Measurements from ENCODE around the gene FNBP1. TPM values are rescaled to one million over a fixed set of nuclear protein-coding genes. Genes with fewer than 3 reads are reported as not detected.

The FNBP1 gene
- total and polyA plus RNA-seq, 2 of the 13 experiments (the other 11 are each of a cell fraction or from before 2014, with no cell fraction given), result 5.4 to 19.5 TPM

DNA sequence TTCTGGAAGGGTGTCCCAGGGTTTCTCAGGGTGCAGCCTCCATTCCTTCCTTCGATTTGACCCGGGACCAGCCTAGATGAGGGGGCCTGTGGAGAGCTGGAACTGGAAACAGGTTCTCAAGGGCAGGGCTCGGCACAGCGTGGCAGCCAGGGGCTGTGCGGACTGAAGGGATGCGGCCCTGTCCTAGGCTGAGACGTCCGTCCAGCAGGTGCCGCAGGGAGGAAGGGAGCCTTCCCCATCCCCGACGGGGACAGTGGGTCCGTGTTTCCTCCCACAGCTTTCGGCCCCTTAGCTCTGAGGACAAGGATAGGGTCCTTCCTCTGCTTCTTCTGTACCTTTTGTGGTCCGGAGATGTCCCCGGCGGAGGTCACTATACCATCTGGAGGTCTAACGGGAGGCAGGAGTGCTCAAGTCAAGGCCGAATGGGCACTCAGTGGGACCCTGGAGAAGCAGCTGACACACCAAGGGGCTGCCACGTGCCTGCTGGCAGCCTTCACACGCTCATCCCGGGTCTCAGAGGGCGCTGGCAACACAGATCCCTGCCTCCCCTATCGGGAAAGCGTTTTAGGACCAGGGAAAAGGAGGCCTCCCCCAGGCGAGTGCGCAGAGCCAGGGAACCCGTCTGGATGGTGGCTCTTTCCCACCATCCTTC, 157.8 kb downstream of the FNBP1 start (continued):
- TF ChIP-seq, protein P1, sequence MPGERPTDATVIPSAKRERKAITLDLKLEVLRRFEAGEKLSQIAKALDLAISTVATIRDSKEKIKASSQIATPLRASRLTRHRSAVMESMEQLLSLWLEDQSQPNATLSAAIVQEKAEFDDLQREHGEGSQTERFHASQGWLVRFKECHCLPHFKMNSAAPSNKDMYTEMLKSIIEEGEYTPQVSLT (CRISPR knock-in tag; IDR thresholded peaks at IDR 0.05; ENCODE audit: borderline replicate concordance, low read depth), result no peak
- TF ChIP-seq ZNF777 (CRISPR knock-in tag; IDR thresholded peaks at IDR 0.05) (peak; percentile 96), E2F1 (CRISPR knock-in tag; IDR thresholded peaks at IDR 0.05) (no peak), WIZ (CRISPR knock-in tag; IDR thresholded peaks at IDR 0.05) (no peak), ZMAT3 (CRISPR knock-in tag; conservative IDR thresholded peaks at IDR 0.05) (no peak), ZNF124 (CRISPR knock-in tag; IDR thresholded peaks at IDR 0.05) (0 out of 2 replicates have a peak, but pooled peaks have one; percentile 9), ZNF883 (CRISPR knock-in tag; IDR thresholded peaks at IDR 0.05; ENCODE audit: not compliant biosample characterization) (no peak)
- TF ChIP-seq, protein P2, sequence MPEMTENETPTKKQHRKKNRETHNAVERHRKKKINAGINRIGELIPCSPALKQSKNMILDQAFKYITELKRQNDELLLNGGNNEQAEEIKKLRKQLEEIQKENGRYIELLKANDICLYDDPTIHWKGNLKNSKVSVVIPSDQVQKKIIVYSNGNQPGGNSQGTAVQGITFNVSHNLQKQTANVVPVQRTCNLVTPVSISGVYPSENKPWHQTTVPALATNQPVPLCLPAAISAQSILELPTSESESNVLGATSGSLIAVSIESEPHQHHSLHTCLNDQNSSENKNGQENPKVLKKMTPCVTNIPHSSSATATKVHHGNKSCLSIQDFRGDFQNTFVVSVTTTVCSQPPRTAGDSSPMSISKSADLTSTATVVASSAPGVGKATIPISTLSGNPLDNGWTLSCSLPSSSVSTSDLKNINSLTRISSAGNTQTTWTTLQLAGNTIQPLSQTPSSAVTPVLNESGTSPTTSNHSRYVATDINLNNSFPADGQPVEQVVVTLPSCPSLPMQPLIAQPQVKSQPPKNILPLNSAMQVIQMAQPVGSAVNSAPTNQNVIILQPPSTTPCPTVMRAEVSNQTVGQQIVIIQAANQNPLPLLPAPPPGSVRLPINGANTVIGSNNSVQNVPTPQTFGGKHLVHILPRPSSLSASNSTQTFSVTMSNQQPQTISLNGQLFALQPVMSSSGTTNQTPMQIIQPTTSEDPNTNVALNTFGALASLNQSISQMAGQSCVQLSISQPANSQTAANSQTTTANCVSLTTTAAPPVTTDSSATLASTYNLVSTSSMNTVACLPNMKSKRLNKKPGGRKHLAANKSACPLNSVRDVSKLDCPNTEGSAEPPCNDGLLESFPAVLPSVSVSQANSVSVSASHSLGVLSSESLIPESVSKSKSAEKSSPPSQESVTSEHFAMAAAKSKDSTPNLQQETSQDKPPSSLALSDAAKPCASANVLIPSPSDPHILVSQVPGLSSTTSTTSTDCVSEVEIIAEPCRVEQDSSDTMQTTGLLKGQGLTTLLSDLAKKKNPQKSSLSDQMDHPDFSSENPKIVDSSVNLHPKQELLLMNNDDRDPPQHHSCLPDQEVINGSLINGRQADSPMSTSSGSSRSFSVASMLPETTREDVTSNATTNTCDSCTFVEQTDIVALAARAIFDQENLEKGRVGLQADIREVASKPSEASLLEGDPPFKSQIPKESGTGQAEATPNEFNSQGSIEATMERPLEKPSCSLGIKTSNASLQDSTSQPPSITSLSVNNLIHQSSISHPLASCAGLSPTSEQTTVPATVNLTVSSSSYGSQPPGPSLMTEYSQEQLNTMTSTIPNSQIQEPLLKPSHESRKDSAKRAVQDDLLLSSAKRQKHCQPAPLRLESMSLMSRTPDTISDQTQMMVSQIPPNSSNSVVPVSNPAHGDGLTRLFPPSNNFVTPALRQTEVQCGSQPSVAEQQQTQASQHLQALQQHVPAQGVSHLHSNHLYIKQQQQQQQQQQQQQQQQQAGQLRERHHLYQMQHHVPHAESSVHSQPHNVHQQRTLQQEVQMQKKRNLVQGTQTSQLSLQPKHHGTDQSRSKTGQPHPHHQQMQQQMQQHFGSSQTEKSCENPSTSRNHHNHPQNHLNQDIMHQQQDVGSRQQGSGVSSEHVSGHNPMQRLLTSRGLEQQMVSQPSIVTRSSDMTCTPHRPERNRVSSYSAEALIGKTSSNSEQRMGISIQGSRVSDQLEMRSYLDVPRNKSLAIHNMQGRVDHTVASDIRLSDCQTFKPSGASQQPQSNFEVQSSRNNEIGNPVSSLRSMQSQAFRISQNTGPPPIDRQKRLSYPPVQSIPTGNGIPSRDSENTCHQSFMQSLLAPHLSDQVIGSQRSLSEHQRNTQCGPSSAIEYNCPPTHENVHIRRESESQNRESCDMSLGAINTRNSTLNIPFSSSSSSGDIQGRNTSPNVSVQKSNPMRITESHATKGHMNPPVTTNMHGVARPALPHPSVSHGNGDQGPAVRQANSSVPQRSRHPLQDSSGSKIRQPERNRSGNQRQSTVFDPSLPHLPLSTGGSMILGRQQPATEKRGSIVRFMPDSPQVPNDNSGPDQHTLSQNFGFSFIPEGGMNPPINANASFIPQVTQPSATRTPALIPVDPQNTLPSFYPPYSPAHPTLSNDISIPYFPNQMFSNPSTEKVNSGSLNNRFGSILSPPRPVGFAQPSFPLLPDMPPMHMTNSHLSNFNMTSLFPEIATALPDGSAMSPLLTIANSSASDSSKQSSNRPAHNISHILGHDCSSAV (CRISPR knock-in tag; IDR thresholded peaks at IDR 0.05; ENCODE audit: borderline replicate concordance), result no peak
